ENCODE results near the gene ADARB1.

DNA sequence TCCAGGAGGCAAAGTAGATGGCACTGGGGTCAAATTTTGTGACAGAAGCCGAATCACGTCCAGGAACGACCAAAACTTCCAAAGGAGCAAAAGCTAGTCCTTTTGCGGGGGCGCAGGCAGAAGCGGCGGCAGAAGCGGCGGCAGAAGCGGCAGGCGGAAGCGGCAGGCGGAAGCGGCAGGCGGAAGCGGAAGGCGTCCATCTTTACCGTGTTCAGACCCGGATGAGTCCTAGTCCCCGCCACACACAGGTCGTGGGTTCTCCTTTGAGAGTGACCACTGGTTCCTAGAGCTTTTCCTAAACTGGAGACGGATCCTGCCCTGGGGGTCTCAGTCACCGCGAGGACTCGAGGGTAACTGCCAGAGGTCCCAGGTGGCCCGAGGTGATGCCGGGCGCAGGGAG, 159.7 kb downstream of the ADARB1 start:
- TF ChIP-seq PPARA (CRISPR knock-in tag; IDR thresholded peaks at IDR 0.05; ENCODE audit: borderline replicate concordance) (no peak), RARB (CRISPR knock-in tag; IDR thresholded peaks at IDR 0.05) (no peak), GLIS3 (CRISPR knock-in tag; IDR thresholded peaks at IDR 0.05) (no peak), ISL1 (CRISPR knock-in tag; IDR thresholded peaks at IDR 0.05) (no peak), ARNTL (CRISPR knock-in tag; IDR thresholded peaks at IDR 0.05; ENCODE audit: borderline replicate concordance, low read depth) (no peak), ESRRG (CRISPR knock-in tag; IDR thresholded peaks at IDR 0.05) (no peak), ZFP3 (CRISPR knock-in tag; IDR thresholded peaks at IDR 0.05) (no peak)
- TF ChIP-seq, protein P1, sequence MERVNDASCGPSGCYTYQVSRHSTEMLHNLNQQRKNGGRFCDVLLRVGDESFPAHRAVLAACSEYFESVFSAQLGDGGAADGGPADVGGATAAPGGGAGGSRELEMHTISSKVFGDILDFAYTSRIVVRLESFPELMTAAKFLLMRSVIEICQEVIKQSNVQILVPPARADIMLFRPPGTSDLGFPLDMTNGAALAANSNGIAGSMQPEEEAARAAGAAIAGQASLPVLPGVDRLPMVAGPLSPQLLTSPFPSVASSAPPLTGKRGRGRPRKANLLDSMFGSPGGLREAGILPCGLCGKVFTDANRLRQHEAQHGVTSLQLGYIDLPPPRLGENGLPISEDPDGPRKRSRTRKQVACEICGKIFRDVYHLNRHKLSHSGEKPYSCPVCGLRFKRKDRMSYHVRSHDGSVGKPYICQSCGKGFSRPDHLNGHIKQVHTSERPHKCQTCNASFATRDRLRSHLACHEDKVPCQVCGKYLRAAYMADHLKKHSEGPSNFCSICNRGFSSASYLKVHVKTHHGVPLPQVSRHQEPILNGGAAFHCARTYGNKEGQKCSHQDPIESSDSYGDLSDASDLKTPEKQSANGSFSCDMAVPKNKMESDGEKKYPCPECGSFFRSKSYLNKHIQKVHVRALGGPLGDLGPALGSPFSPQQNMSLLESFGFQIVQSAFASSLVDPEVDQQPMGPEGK (CRISPR knock-in tag; IDR thresholded peaks at IDR 0.05; ENCODE audit: borderline replicate concordance), result no peak
- TF ChIP-seq, protein P2, sequence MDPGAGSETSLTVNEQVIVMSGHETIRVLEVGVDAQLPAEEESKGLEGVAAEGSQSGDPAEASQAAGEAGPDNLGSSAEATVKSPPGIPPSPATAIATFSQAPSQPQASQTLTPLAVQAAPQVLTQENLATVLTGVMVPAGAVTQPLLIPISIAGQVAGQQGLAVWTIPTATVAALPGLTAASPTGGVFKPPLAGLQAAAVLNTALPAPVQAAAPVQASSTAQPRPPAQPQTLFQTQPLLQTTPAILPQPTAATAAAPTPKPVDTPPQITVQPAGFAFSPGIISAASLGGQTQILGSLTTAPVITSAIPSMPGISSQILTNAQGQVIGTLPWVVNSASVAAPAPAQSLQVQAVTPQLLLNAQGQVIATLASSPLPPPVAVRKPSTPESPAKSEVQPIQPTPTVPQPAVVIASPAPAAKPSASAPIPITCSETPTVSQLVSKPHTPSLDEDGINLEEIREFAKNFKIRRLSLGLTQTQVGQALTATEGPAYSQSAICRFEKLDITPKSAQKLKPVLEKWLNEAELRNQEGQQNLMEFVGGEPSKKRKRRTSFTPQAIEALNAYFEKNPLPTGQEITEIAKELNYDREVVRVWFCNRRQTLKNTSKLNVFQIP (CRISPR knock-in tag; IDR thresholded peaks at IDR 0.05; ENCODE audit: borderline replicate concordance, low read depth), result no peak
- TF ChIP-seq, protein P3, sequence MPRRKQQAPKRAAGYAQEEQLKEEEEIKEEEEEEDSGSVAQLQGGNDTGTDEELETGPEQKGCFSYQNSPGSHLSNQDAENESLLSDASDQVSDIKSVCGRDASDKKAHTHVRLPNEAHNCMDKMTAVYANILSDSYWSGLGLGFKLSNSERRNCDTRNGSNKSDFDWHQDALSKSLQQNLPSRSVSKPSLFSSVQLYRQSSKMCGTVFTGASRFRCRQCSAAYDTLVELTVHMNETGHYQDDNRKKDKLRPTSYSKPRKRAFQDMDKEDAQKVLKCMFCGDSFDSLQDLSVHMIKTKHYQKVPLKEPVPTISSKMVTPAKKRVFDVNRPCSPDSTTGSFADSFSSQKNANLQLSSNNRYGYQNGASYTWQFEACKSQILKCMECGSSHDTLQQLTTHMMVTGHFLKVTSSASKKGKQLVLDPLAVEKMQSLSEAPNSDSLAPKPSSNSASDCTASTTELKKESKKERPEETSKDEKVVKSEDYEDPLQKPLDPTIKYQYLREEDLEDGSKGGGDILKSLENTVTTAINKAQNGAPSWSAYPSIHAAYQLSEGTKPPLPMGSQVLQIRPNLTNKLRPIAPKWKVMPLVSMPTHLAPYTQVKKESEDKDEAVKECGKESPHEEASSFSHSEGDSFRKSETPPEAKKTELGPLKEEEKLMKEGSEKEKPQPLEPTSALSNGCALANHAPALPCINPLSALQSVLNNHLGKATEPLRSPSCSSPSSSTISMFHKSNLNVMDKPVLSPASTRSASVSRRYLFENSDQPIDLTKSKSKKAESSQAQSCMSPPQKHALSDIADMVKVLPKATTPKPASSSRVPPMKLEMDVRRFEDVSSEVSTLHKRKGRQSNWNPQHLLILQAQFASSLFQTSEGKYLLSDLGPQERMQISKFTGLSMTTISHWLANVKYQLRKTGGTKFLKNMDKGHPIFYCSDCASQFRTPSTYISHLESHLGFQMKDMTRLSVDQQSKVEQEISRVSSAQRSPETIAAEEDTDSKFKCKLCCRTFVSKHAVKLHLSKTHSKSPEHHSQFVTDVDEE (CRISPR knock-in tag; IDR thresholded peaks at IDR 0.05), result no peak
- TF ChIP-seq, protein P4, sequence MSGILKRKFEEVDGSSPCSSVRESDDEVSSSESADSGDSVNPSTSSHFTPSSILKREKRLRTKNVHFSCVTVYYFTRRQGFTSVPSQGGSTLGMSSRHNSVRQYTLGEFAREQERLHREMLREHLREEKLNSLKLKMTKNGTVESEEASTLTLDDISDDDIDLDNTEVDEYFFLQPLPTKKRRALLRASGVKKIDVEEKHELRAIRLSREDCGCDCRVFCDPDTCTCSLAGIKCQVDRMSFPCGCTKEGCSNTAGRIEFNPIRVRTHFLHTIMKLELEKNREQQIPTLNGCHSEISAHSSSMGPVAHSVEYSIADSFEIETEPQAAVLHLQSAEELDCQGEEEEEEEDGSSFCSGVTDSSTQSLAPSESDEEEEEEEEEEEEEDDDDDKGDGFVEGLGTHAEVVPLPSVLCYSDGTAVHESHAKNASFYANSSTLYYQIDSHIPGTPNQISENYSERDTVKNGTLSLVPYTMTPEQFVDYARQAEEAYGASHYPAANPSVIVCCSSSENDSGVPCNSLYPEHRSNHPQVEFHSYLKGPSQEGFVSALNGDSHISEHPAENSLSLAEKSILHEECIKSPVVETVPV (CRISPR knock-in tag; IDR thresholded peaks at IDR 0.05), result no peak
